ENCODE results near the gene EPN2.

- TF ChIP-seq CTCF (IDR thresholded peaks at IDR 0.05): no peak
- TF ChIP-seq POLR2A (IDR thresholded peaks at IDR 0.05): no peak
Observed at GRCh38 chr17:19309701-19310100, 72.5 kb downstream of the EPN2 start.
